K562 (cell line): ENCODE results near the gene FAM124A.

Experiments used
- RAD51 ChIP-seq: fragments of 450-650 bp; IDR thresholded peaks from 2 replicates; pipeline ENCODE4 v1.7.1; 2016; ENCODE audit warnings: low read depth, mild to moderate bottlenecking, borderline replicate concordance
- SNRNP70 ChIP-seq: fragments of 200-400 bp; formaldehyde crosslinking; optimal IDR thresholded peaks from 2 replicates; pipeline ENCODE3; 2017; ENCODE audit warnings: low read depth, low read length
- TRIM28 ChIP-seq: fragments of 450-650 bp; IDR thresholded peaks from 2 replicates; pipeline ENCODE4 v1.6.1; 2017
- ZKSCAN8 ChIP-seq: fragments of 200-800 bp; sonication (Bioruptor generic); IDR thresholded peaks from 2 replicates; pipeline ENCODE4 v1.6.1; 2016; ENCODE audit warnings: missing genetic modification characterization, missing compliant biosample characterization
- ZNF436 ChIP-seq: fragments of 250-450, 450-650 bp; sonication (Bioruptor Pico); formaldehyde crosslinking; IDR thresholded peaks from 2 replicates; pipeline ENCODE4 v1.7.0; 2020; ENCODE audit warnings: mild to moderate bottlenecking
- TF ChIP-seq, protein P1 (sequence below): sonication (generic); formaldehyde crosslinking; IDR thresholded peaks from 2 replicates; pipeline ENCODE4 v1.8.1; 2022; ENCODE audit warnings: missing genetic modification reagents

DNA sequence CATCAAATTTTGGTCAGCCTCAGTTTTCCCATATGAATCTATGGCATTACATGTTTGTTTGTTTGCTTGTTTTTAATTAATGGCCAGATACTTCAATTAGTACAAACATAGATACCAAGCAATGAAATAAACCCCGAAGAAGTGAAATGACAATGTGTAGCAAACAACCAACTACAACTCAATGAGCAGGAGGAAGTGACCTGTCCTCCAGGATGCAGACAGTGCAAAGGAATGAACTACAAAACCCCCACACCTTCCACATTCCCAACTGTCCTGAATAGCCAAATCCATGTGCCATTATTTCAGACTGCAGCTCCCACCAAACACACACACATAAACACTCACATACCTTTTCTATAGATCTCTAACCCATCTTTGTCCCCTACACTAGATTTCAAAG, 45.0 kb upstream of the FAM124A start:
- TF ChIP-seq SNRNP70 = no peak
- TF ChIP-seq ZNF436 = no peak
- TF ChIP-seq, protein P1, sequence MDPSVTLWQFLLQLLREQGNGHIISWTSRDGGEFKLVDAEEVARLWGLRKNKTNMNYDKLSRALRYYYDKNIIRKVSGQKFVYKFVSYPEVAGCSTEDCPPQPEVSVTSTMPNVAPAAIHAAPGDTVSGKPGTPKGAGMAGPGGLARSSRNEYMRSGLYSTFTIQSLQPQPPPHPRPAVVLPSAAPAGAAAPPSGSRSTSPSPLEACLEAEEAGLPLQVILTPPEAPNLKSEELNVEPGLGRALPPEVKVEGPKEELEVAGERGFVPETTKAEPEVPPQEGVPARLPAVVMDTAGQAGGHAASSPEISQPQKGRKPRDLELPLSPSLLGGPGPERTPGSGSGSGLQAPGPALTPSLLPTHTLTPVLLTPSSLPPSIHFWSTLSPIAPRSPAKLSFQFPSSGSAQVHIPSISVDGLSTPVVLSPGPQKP (CRISPR knock-in tag) = no peak
- no peak for TF ChIP-seq ZKSCAN8
- TF ChIP-seq TRIM28 = no peak
- no peak for TF ChIP-seq RAD51
